CD4-positive, alpha-beta T cell (primary cell): ENCODE measurements around the gene FREM2. TPM values are rescaled to one million over a fixed set of nuclear protein-coding genes. Genes with fewer than 3 reads are reported as not detected.

Source experiments
- ATAC-seq: fragments of 200-7000 bp; cut with Tn5 transposase; one replicate; pipeline ENCODE4 v1.10.0; 2022; ENCODE audit warnings: mild to moderate bottlenecking; ENCODE audit not compliant: poor library complexity
- CTCF ChIA-PET: fragments of 350-600 bp; sonication (Branson Sonifier 250); formaldehyde crosslinking; loops from one replicate; lab custom pipeline; 2021; ENCODE audit warnings: antibody characterized with exemption, inconsistent platforms; lab: Charles Lee
- POLR2A ChIA-PET: fragments of 350-600 bp; sonication (Branson Sonifier 250); formaldehyde crosslinking; loops from one replicate; lab custom pipeline; 2021; ENCODE audit warnings: antibody characterized with exemption, inconsistent platforms; lab: Charles Lee
- DNase-seq, 14 experiments: peaks; one replicate each; pipeline ENCODE4 v3.0.0-alpha.2; 2013 to 2020; ENCODE audit warnings: mixed read lengths in 2 of 14
- H3K27ac ChIP-seq, 2 donors: one replicate each; pipeline versions ENCODE4 v1.5.1 to v1.7.0; 2013; ENCODE audit warnings: low read length in 2 of 2, low read depth in 1 of 2, mild to moderate bottlenecking in 1 of 2
- H3K27me3 ChIP-seq, 2 experiments: 1 replicate in 1 of 2; 2 replicates in 1 of 2; pipeline versions ENCODE4 v1.6.1 to v1.7.0; 2013; ENCODE audit warnings: low read length in 2 of 2, control low read depth in 1 of 2, mild to moderate bottlenecking in 1 of 2, moderate library complexity in 1 of 2; ENCODE audit not compliant: insufficient read depth in 2 of 2, control insufficient read depth in 1 of 2
- H3K36me3 ChIP-seq: one replicate; pipeline ENCODE4 v1.6.1; 2013; ENCODE audit warnings: low read length, control low read depth; ENCODE audit not compliant: insufficient read depth
- H3K4me1 ChIP-seq: one replicate; pipeline ENCODE4 v1.6.1; 2013; ENCODE audit warnings: low read length, control low read depth; ENCODE audit not compliant: insufficient read depth
- H3K4me3 ChIP-seq: one replicate; pipeline ENCODE4 v1.5.1; 2013; ENCODE audit warnings: mild to moderate bottlenecking, low read length, moderate library complexity
- H3K9me3 ChIP-seq, 2 experiments: 1 replicate in 1 of 2; 2 replicates in 1 of 2; pipeline versions ENCODE4 v1.6.1 to v1.7.0; 2013; ENCODE audit warnings: low read length in 2 of 2, mild to moderate bottlenecking in 2 of 2, control low read depth in 1 of 2, moderate library complexity in 1 of 2; ENCODE audit not compliant: control insufficient read depth in 1 of 2, insufficient read depth in 1 of 2
- H3K27ac Mint-ChIP-seq: one replicate; pipeline ENCODE4 v1.8.0; 2020; ENCODE audit warnings: mixed read lengths
- H3K27me3 Mint-ChIP-seq: one replicate; pipeline ENCODE4 v1.8.0; 2021; ENCODE audit warnings: mixed read lengths
- H3K36me3 Mint-ChIP-seq: one replicate; pipeline ENCODE4 v1.8.0; 2021; ENCODE audit warnings: low read depth, mixed read lengths
- H3K4me1 Mint-ChIP-seq: one replicate; pipeline ENCODE4 v1.8.0; 2021; ENCODE audit warnings: low read depth, mixed read lengths
- H3K4me3 Mint-ChIP-seq: one replicate; pipeline ENCODE4 v1.8.0; 2020; ENCODE audit warnings: mild to moderate bottlenecking, mixed read lengths
- H3K9me3 Mint-ChIP-seq: one replicate; pipeline ENCODE4 v1.8.0; 2020; ENCODE audit warnings: mixed read lengths
- CTCF ChIP-seq: fragments of 200-600 bp; IDR thresholded peaks from one replicate; pipeline ENCODE4 v1.8.0; 2022; ENCODE audit warnings: antibody characterized with exemption, mild to moderate bottlenecking
- intact Hi-C, 2 experiments: fragments of 100-400 bp; cut with DNase I in 1 of 2; cut with micrococcal nuclease in 1 of 2; formaldehyde crosslinking; loops; one replicate each; pipeline versions ENCODE4 v1.15.1 to v1.9.0; 2023 to 2025; cut with DNase I, micrococcal nuclease
- total RNA-seq, 174 experiments: library from RNA in 2 of 174; stranded (reverse) in 2 of 174; gene quantifications; one replicate each; pipeline ENCODE4 v1.2.3 and lab custom pipeline; 2021 to 2026

FREM2 gene
- total RNA-seq, 2 experiments from 2014 or later, result not detected

- H3K4me1 Mint-ChIP-seq, result no peaks in the 10 kb centered on the region
- CTCF ChIA-PET, result no interaction called here
- TF ChIP-seq CTCF, result no peak
- intact Hi-C loops, result no loop called here
- H3K9me3 Mint-ChIP-seq, result no peaks in the 10 kb centered on the region
- Histone ChIP-seq H3K36me3 (no peaks in the 10 kb centered on the region), H3K9me3 (no peaks in the 10 kb centered on the region), H3K27ac (no peak overlapping the region), H3K27me3 (no peaks in the 10 kb centered on the region), H3K4me1 (no peaks in the 10 kb centered on the region), H3K4me3 (no peak overlapping the region)
- ATAC-seq (no peak), DNase-seq (no peak)
- no peak overlapping the region for H3K27ac Mint-ChIP-seq
- H3K36me3 Mint-ChIP-seq, result no peaks in the 10 kb centered on the region
- POLR2A ChIA-PET, result no interaction called here
- H3K27me3 Mint-ChIP-seq, result peaks cover 12% of the 10 kb centered on the region
- H3K4me3 Mint-ChIP-seq, result no peak overlapping the region
Measured at GRCh38 chr13:38848360-38848759, 161.5 kb downstream of the FREM2 start.

- peaks cover 12% of the 10 kb centered on the region for H3K27me3 Mint-ChIP-seq
- Histone ChIP-seq H3K36me3 (no peaks in the 10 kb centered on the region), H3K27me3 (no peaks in the 10 kb centered on the region), H3K27ac (no peak overlapping the region), H3K9me3 (no peaks in the 10 kb centered on the region), H3K4me1 (no peaks in the 10 kb centered on the region), H3K4me3 (no peak overlapping the region)
- H3K27ac Mint-ChIP-seq, result no peak overlapping the region
- TF ChIP-seq CTCF, result no peak
- POLR2A ChIA-PET, result no interaction called here
- no peak overlapping the region for H3K4me3 Mint-ChIP-seq
- CTCF ChIA-PET, result no interaction called here
- intact Hi-C loops, result no loop called here
- no peaks in the 10 kb centered on the region for H3K36me3 Mint-ChIP-seq
- no peaks in the 10 kb centered on the region for H3K9me3 Mint-ChIP-seq
- no peaks in the 10 kb centered on the region for H3K4me1 Mint-ChIP-seq
- ATAC-seq, result no peak
- DNase-seq, result no peak
Measured at GRCh38 chr13:38849315-38849714, 162.4 kb downstream of the FREM2 start.

- H3K27me3 ChIP-seq, result no peaks in the 10 kb centered on the region
- H3K9me3 ChIP-seq, result no peaks in the 10 kb centered on the region
- H3K4me3 ChIP-seq, result no peak overlapping the region
- H3K4me1 Mint-ChIP-seq, result no peaks in the 10 kb centered on the region
- ChIA-PET CTCF (no interaction called here), POLR2A (no interaction called here)
- H3K9me3 Mint-ChIP-seq, result no peaks in the 10 kb centered on the region
- H3K27ac Mint-ChIP-seq, result no peak overlapping the region
- H3K4me1 ChIP-seq, result no peaks in the 10 kb centered on the region
- peaks cover 12% of the 10 kb centered on the region for H3K27me3 Mint-ChIP-seq
- no peak for ATAC-seq
- no peak for TF ChIP-seq CTCF
- H3K4me3 Mint-ChIP-seq, result no peak overlapping the region
- no peaks in the 10 kb centered on the region for H3K36me3 Mint-ChIP-seq
- H3K36me3 ChIP-seq, result no peaks in the 10 kb centered on the region
- no peak overlapping the region for H3K27ac ChIP-seq
- no peak for DNase-seq
- intact Hi-C loops, result no loop called here
Measured at GRCh38 chr13:38850868-38851626, 164.2 kb downstream of the FREM2 start.
